GM21717 (cell line): Measurements from ENCODE around the gene ALX3.
"Not testable (repeated sequence)": the region's sequence is repeated elsewhere in the genome, so short reads cannot be mapped to it uniquely, and the experiment has no call there.

Experiments used
- ATAC-seq: cut with Tn5 transposase; IDR thresholded peaks from one replicate; pipeline ENCODE4 v1.9.1; 2021; ENCODE audit warnings: mild to moderate bottlenecking, moderate library complexity; ENCODE audit not compliant: unreplicated experiment

The ALX3 gene

GRCh38 chr1:110089561-110090275 lies 19.2 kb upstream of the ALX3 start:
- ATAC-seq = no peak

GRCh38 chr1:110088739-110089316 lies 18.4 kb upstream of the ALX3 start:
- ATAC-seq = no peak

DNA sequence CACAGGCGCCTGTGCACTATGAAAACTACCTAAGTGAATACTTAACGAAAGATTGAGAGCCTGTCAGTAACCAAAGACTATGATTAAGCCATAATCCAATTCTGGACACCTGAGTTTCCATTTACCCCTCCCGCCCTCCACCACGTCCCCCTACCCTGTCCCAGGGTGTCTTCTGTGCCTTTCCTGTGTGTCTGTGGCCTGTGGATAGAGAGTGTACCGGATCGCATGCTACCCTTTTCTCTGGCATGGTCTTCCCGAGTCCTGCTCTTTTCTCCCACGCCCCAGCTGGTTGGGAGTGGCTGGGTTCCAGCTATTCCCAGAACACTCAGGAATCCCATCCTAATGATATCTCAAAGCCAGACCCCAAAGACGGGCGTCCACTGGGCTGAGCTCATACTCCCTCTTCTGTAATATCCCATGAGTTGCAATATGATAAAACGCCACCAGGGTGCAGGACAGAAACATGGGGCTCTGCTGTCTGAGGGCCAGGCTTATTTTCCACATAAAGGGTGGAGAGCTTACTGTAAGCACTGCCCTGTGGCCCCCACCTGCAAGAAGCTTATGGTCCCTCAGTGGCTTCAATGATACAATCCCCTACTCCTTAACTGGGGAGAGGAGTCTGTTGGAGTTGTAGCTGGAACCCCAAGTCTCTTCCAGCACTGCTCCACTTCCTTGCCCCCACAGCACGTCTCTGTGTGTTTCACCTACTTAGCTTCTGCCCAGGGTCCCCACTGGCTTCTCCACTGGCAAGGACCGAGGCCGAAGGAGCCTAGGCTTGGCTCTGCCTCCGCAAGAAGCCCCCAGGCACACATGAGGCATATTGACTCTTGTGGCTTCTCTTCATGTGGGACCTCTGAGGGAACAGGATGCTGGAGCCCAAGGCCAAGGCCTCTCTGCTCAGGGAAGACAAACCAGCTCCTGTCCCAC lies 17.6 kb upstream of the ALX3 start:
- ATAC-seq = no peak

- ATAC-seq = no peak
These were observed 16.5 kb upstream of the ALX3 start for GRCh38 chr1:110086961-110087360.

DNA sequence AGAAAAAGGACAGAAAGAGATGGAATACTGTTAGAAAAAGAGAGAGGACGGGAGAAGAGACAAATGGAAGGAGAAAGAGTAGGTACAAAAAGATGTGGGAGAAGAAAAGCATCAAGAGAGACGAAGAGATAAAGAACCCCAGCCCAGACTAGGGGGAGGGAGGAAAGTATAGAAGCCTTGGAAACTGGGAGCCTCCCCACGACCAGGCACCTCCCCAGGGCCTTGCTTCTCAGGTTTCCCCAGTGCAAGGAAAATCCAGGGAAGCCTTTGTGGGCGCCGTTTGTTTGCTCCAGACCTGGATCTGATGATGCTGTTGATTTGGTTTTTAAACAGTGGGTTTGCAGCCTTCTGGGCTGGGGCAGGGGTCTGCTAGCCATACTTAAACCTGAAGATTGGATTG lies 15.2 kb upstream of the ALX3 start:
- no peak for ATAC-seq

DNA sequence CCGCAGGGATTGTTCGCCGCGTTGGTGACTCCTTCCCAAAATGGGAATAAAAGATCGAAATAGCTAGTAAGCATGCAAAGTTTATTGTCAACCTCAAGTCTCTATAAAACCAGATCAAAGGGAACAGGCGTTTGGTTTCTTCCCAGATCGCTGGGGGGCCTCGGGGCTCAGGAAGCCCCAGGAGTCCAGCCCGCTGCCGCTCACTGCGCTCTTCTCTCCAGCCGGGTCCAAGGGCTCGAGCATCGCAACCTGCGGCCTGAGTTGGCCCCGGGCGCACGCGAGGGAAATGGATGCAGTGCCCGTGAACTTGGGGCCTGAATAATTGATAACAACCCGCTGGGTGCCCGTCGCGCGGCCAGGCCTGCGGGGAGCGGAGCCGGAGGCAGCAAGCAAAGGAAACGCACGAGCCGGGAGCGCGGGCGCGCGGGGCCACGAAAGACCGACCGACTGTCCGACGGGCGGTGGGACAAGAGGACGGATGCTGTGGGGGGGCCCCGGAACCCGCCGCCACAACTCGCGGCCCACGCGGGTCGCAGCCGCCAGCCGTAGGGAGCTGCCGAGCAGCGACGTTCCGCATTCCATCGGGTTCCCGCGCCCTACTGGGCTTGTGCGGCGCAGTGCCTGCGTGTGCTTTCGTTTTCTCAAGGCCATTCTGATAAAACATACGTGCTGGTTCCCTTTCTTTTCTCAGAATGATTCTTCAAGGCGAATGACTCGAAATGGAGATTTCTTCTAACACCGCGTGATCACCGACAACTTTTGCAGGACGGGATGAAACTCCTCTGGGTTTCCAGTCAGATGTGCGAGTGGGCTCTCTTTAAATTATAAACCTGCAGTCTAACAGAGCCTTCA lies 14.0 kb upstream of the ALX3 start:
- no peak for ATAC-seq

DNA sequence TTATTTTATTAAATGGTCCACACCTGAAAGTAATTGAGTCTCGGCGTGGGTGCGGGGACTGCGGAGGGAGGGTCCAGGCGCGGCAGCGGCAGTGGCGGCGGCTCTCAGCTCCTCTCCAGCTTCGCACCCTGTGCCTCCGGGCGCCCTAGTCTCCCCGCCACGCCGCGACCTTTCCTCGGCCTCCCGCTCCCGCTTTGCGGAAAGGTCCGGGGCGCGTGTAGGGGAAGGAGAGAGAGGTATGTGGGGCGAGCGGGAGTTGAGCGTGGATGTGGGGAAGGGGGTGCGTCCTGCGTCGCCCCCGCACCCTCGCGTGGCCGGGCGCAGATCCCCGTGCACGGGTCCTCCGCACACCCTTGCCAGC lies 13.4 kb upstream of the ALX3 start:
- ATAC-seq = no peak

DNA sequence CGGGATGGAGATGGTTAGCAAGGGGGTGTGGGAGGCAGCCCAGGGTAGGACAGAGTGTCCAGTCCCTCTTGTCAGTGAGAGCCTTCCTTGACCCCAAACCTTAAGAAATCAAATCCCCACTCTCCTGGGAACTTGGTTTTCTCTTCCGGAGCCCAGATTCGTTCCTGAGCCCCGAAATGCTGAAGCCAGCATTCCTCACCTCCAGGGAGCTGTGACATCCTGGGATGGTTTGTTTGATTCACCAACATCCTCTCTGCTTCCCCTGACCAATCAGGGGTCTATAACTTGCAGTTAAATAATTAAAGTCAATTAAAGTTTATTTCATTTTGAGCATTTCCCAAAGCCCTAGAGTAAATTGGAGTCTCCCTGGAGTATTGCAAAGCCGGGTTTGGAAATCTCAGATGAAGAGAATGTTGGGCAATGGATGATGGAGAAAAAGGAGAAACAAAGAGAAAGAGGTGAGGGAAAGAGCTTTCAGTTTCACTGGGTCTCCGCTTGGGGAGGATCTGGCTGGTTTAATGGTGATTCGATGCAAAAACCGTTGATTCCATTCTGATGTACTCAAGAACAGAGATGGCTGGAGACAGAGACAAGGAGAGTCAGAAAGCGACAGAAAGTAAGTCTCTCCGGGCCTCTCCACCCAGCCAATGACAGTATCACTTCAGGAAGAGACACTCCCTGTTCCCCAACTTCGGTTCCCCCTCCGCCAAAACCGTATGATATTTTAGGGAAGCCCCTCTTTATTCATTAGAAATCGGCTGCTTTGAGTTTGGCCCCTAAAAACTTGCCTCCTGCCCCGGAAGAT lies 12.8 kb upstream of the ALX3 start:
- no peak for ATAC-seq

- ATAC-seq = no peak
These were observed 12.0 kb upstream of the ALX3 start for GRCh38 chr1:110082477-110082876.

DNA sequence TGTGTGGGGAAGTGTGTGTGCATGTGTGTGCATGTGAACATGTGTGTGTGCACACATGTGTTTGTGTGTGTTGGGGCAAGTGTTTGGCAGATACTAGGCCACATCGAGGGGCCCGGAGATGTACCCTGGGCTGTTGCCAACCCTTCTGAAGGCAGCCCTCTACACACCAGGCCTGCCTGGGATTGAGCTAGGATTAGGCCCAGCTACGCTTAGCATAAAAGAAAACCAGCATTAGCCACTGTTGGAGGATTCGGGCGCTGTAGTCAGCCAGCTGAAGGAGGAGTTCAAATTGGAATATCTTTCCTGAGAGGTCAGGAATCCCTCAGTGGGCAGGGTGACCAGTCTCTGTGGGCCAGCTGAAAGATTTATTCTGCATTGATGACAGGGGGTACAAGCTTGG lies 10.6 kb upstream of the ALX3 start:
- ATAC-seq = no peak

DNA sequence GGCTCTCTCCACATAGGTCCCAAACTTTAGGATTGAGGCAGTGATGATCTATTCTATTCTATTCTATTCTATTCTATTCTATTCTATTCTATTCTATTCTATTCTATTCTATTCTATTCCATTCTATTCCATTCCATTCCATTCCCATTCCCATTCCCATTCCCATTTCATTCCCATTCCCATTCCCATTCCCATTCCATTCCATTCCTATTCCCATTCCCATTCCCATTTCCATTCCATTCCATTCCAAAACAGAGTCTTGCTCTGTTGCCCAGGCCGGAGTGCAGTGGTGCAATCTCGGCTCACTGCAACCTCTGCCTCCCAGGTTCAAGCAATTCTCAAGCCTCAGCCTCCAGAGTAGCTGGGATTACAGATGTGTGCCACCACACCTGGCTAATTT lies 9.5 kb upstream of the ALX3 start:
- not testable (repeated sequence) for ATAC-seq

DNA sequence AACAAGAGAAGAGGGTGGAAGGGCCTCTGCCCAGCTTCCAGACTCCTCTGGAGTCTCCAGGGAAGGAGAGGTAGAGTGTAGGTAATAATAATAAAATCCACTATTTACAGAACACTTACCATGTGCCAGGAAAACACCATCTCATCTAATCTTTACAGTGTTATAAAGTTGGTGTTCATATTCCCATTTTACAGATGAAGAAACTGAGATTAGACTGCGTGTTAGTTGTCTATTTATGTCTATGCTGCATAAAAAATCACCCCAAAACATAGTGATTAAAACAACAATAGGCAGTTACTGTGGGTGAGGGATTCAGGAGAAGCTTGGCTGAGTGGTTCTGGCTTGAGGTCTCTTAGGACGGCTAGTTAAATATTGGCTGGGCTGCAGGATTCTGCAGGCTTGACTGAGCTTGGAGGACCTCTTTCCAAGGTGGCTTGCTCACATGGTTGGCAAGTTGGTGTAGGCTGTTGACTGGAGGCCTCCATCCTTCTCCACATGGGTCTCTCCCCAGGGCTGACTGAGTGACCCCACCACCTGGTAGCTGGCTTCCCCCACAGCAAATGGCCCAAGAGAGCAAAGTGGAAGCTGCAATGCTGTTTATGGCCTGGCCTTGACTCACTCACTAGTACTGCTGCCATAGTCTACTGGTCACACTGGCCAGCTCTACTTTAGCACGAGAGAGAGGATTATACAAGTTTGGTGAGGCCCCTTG lies 6.5 kb upstream of the ALX3 start:
- no peak for ATAC-seq

DNA sequence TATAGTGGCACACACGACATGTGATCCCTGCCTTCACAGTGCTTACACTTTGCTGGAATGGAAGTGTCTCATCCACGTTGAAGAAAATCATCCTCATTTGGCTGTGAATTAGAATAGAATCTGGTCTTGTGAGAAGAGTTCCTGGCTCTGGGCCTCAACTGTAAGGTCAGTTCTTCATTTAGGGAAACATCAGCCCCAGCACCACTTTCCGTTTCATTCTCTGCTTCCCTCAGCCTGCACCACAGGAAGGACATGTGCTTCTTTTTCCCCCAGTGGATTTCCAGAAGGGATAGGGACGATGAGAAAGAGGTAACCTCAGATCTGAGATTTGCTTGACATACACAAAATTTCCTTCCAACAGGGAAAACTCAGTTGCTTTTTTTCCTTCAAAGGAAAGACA lies 3.7 kb upstream of the ALX3 start:
- ATAC-seq = no peak

GRCh38 chr1:110070282-110070669 lies 196 bp downstream of the ALX3 start:
- ATAC-seq = no peak

DNA sequence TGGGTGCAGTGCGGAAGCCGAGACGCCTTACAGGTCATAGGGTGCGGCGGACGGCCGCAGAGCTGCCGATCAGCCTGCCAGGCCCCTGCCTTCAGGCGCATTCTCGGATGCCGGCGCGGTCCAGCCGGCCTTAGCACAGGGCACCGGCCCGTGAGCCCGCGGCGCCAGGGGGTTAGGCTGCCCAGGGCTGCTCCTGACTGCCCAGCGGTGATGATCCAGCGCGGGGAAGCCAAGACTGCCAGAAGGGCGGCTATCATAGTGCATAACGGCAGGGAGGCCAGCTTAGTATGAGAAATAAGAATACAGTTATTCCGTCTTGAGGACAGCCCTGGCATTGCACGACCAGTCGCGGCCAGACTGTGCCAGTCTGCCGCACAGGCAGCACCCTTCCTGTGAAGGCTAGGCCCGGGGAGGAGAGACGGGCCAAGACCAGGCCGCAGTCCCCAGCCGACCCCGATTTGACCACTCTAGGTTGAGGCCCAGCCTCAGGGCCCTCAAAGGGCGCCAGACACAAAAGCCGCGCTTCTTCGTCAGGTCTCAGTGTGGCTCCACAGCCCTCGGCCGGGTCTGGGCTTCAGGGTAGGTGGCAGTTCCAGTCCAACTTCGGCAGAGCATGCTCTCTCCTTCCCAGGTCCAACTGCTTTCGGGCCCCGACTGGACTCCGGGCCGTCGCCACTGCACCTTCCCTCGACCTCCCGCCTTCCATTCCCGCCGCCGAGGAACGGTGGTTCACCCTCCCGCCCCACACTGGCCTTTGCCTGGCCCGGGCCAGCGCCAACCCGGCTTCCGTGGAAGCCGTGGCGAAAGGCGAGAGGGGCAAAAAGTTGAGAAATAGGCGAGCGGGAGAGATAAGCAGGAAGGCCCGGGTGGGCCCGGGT lies 829 bp downstream of the ALX3 start:
- ATAC-seq = no peak

DNA sequence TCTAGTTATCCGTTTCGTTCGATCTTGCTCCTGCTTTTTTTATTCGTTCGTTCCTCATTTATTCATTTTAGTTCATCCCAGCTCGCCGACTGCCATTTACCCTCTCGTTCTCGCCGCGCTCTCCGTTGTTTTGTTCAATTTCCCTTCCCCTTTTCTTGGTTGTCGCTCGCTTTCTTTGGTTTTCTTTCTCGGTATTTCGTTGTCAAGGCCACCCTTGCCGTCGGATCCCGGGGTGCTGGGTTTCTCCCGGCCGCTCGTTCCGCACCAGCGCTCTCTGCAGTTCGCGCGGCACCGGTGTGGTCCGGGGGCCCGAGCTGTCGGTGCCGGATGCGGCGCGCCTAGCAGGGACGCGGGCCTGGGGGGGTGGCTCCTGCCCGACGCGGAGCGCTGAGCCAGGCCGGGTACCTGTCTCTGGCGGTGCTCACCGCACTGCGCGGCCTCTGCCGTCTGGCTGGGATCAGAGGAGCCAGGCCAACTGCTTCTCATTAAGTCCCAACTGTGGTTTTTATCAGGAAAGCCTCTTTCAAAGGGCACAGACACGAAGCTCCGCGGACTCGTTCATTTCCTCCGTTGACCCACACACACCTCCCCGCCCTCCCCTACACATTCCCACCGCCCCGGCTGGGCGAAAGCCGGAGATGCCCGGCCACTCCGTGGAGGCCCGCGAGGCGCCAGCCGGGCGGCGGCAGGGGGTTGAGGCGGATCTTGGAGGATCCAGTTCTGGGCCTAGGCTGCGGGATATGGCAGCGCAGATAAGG lies 1.6 kb downstream of the ALX3 start:
- no peak for ATAC-seq

- no peak for ATAC-seq
These were observed 2.4 kb downstream of the ALX3 start for GRCh38 chr1:110067893-110068645.
